Measurements from ENCODE around the gene ZYG11A. TPM values are rescaled to one million over a fixed set of nuclear protein-coding genes. Genes with fewer than 3 reads are reported as not detected.
"Not testable (repeated sequence)": the region's sequence is repeated elsewhere in the genome, so short reads cannot be mapped to it uniquely, and the experiment has no call there.

Gene ZYG11A
- polyA plus RNA-seq, 1 donor: 0.25 TPM

GRCh38 chr1:52839175-52839574, 3.4 kb upstream of the ZYG11A start:
- H3K4me1 ChIP-seq (ENCODE audit: control insufficient read depth, insufficient read depth, low read length); DNase-seq; H3K36me3 ChIP-seq (ENCODE audit: control insufficient read depth, insufficient read depth, low read length); H3K9me3 ChIP-seq (ENCODE audit: control insufficient read depth, low read depth, low read length); H3K27ac ChIP-seq (ENCODE audit: low read length); H3K4me3 ChIP-seq (ENCODE audit: low read length): not testable (repeated sequence)
- peaks cover 18% of the 10 kb centered on the region for H3K27me3 ChIP-seq (ENCODE audit: control insufficient read depth, insufficient read depth, low read length)
- no CpG with 5 or more reads among the region's 10 CpGs for WGBS (ENCODE audit: insufficient coverage, low lambda C conversion rate)

GRCh38 chr1:52845119-52845518, 2.6 kb downstream of the ZYG11A start:
- H3K9me3 ChIP-seq (ENCODE audit: control insufficient read depth, low read depth, low read length); H3K4me1 ChIP-seq (ENCODE audit: control insufficient read depth, insufficient read depth, low read length); H3K27ac ChIP-seq (ENCODE audit: low read length); DNase-seq; H3K4me3 ChIP-seq (ENCODE audit: low read length); H3K36me3 ChIP-seq (ENCODE audit: control insufficient read depth, insufficient read depth, low read length): not testable (repeated sequence)
- WGBS (ENCODE audit: insufficient coverage, low lambda C conversion rate): 100% methylated on average over 1 of the region's 6 CpGs
- H3K27me3 ChIP-seq (ENCODE audit: control insufficient read depth, insufficient read depth, low read length): peaks cover 18% of the 10 kb centered on the region

GRCh38 chr1:52848423-52848822, 5.9 kb downstream of the ZYG11A start:
- Histone ChIP-seq H3K9me3 (ENCODE audit: control insufficient read depth, low read depth, low read length) (no peaks in the 10 kb centered on the region), H3K36me3 (ENCODE audit: control insufficient read depth, insufficient read depth, low read length) (no peaks in the 10 kb centered on the region), H3K27ac (ENCODE audit: low read length) (no peak overlapping the region), H3K4me1 (ENCODE audit: control insufficient read depth, insufficient read depth, low read length) (no peaks in the 10 kb centered on the region), H3K4me3 (ENCODE audit: low read length) (no peak overlapping the region), H3K27me3 (ENCODE audit: control insufficient read depth, insufficient read depth, low read length) (peaks cover 6% of the 10 kb centered on the region)
- no CpG with 5 or more reads among the region's 5 CpGs for WGBS (ENCODE audit: insufficient coverage, low lambda C conversion rate)
- no peak for DNase-seq

- Histone ChIP-seq H3K27ac (ENCODE audit: low read length) (no peak overlapping the region), H3K4me3 (ENCODE audit: low read length) (no peak overlapping the region), H3K4me1 (ENCODE audit: control insufficient read depth, insufficient read depth, low read length) (no peaks in the 10 kb centered on the region), H3K9me3 (ENCODE audit: control insufficient read depth, low read depth, low read length) (no peaks in the 10 kb centered on the region), H3K27me3 (ENCODE audit: control insufficient read depth, insufficient read depth, low read length) (no peaks in the 10 kb centered on the region), H3K36me3 (ENCODE audit: control insufficient read depth, insufficient read depth, low read length) (no peaks in the 10 kb centered on the region)
- WGBS (ENCODE audit: insufficient coverage, low lambda C conversion rate): no CpG with 5 or more reads among the region's 4 CpGs
- no peak for DNase-seq
These were observed 8.4 kb downstream of the ZYG11A start for GRCh38 chr1:52850951-52851350.

- Histone ChIP-seq H3K4me1 (ENCODE audit: control insufficient read depth, insufficient read depth, low read length) (no peaks in the 10 kb centered on the region), H3K9me3 (ENCODE audit: control insufficient read depth, low read depth, low read length) (no peaks in the 10 kb centered on the region), H3K36me3 (ENCODE audit: control insufficient read depth, insufficient read depth, low read length) (no peaks in the 10 kb centered on the region), H3K4me3 (ENCODE audit: low read length) (no peak overlapping the region), H3K27me3 (ENCODE audit: control insufficient read depth, insufficient read depth, low read length) (no peaks in the 10 kb centered on the region), H3K27ac (ENCODE audit: low read length) (no peak overlapping the region)
- WGBS (ENCODE audit: insufficient coverage, low lambda C conversion rate): no CpG with 5 or more reads among the region's 2 CpGs
- DNase-seq: no peak
These were observed 10.3 kb downstream of the ZYG11A start for GRCh38 chr1:52852854-52853253.

GRCh38 chr1:52855584-52855983, 13.0 kb downstream of the ZYG11A start:
- no peak overlapping the region for H3K4me3 ChIP-seq (ENCODE audit: low read length)
- no peaks in the 10 kb centered on the region for H3K9me3 ChIP-seq (ENCODE audit: control insufficient read depth, low read depth, low read length)
- H3K36me3 ChIP-seq (ENCODE audit: control insufficient read depth, insufficient read depth, low read length): no peaks in the 10 kb centered on the region
- DNase-seq: no peak
- H3K27me3 ChIP-seq (ENCODE audit: control insufficient read depth, insufficient read depth, low read length): no peaks in the 10 kb centered on the region
- no peak overlapping the region for H3K27ac ChIP-seq (ENCODE audit: low read length)
- H3K4me1 ChIP-seq (ENCODE audit: control insufficient read depth, insufficient read depth, low read length): no peaks in the 10 kb centered on the region
- 100% methylated on average over 4 of the region's 4 CpGs for WGBS (ENCODE audit: insufficient coverage, low lambda C conversion rate)

GRCh38 chr1:52856026-52856425, 13.5 kb downstream of the ZYG11A start:
- DNase-seq: no peak
- no peak overlapping the region for H3K4me3 ChIP-seq (ENCODE audit: low read length)
- H3K4me1 ChIP-seq (ENCODE audit: control insufficient read depth, insufficient read depth, low read length): no peaks in the 10 kb centered on the region
- WGBS (ENCODE audit: insufficient coverage, low lambda C conversion rate): no CpG with 5 or more reads among the region's 4 CpGs
- no peak overlapping the region for H3K27ac ChIP-seq (ENCODE audit: low read length)
- no peaks in the 10 kb centered on the region for H3K36me3 ChIP-seq (ENCODE audit: control insufficient read depth, insufficient read depth, low read length)
- no peaks in the 10 kb centered on the region for H3K27me3 ChIP-seq (ENCODE audit: control insufficient read depth, insufficient read depth, low read length)
- H3K9me3 ChIP-seq (ENCODE audit: control insufficient read depth, low read depth, low read length): no peaks in the 10 kb centered on the region

- Histone ChIP-seq H3K4me3 (ENCODE audit: low read length) (no peak overlapping the region), H3K27ac (ENCODE audit: low read length) (no peak overlapping the region), H3K36me3 (ENCODE audit: control insufficient read depth, insufficient read depth, low read length) (no peaks in the 10 kb centered on the region), H3K27me3 (ENCODE audit: control insufficient read depth, insufficient read depth, low read length) (no peaks in the 10 kb centered on the region), H3K9me3 (ENCODE audit: control insufficient read depth, low read depth, low read length) (no peaks in the 10 kb centered on the region), H3K4me1 (ENCODE audit: control insufficient read depth, insufficient read depth, low read length) (no peaks in the 10 kb centered on the region)
- DNase-seq: no peak
- WGBS (ENCODE audit: insufficient coverage, low lambda C conversion rate): no CpG with 5 or more reads among the region's 4 CpGs
These were observed 14.9 kb downstream of the ZYG11A start for GRCh38 chr1:52857443-52857842.

- H3K4me1 ChIP-seq (ENCODE audit: control insufficient read depth, insufficient read depth, low read length): peaks cover 7% of the 10 kb centered on the region
- DNase-seq: no peak
- no peaks in the 10 kb centered on the region for H3K36me3 ChIP-seq (ENCODE audit: control insufficient read depth, insufficient read depth, low read length)
- H3K27me3 ChIP-seq (ENCODE audit: control insufficient read depth, insufficient read depth, low read length): no peaks in the 10 kb centered on the region
- no peak overlapping the region for H3K27ac ChIP-seq (ENCODE audit: low read length)
- H3K4me3 ChIP-seq (ENCODE audit: low read length): no peak overlapping the region
- no CpG with 5 or more reads among the region's 2 CpGs for WGBS (ENCODE audit: insufficient coverage, low lambda C conversion rate)
- no peaks in the 10 kb centered on the region for H3K9me3 ChIP-seq (ENCODE audit: control insufficient read depth, low read depth, low read length)
These were observed 20.3 kb downstream of the ZYG11A start for GRCh38 chr1:52862666-52863458.

GRCh38 chr1:52867087-52867863, 24.7 kb downstream of the ZYG11A start:
- WGBS (ENCODE audit: insufficient coverage, low lambda C conversion rate): 25% methylated on average over 1 of the region's 2 CpGs
- Histone ChIP-seq H3K4me1 (ENCODE audit: control insufficient read depth, insufficient read depth, low read length) (peaks cover 7% of the 10 kb centered on the region), H3K9me3 (ENCODE audit: control insufficient read depth, low read depth, low read length) (peaks cover 7% of the 10 kb centered on the region), H3K27ac (ENCODE audit: low read length) (peak overlapping the region; percentile 54), H3K4me3 (ENCODE audit: low read length) (peak overlapping the region; percentile 15), H3K27me3 (ENCODE audit: control insufficient read depth, insufficient read depth, low read length) (no peaks in the 10 kb centered on the region), H3K36me3 (ENCODE audit: control insufficient read depth, insufficient read depth, low read length) (no peaks in the 10 kb centered on the region)
- peak; percentile 66 to 84 for DNase-seq
